Panc1 (cell line): ENCODE data around the gene JPH3.

Experiments
- CTCF ChIP-seq: fragments of 450-650 bp; IDR thresholded peaks from 2 replicates; pipeline ENCODE4 v1.5.1; 2017; ENCODE audit warnings: mild to moderate bottlenecking
- POLR2AphosphoS5 ChIP-seq: IDR thresholded peaks from 2 replicates; pipeline ENCODE4 v1.6.1; 2012; ENCODE audit warnings: mild to moderate bottlenecking, low read depth, low read length, moderate library complexity
- REST ChIP-seq, 2 experiments: IDR thresholded peaks; 2 replicates each; pipeline ENCODE4 v1.6.1; 2011 to 2012; ENCODE audit warnings: low read depth in 2 of 2, control low read depth in 1 of 2, low read length in 1 of 2, mild to moderate bottlenecking in 1 of 2, moderate library complexity in 1 of 2; ENCODE audit not compliant: insufficient read depth in 1 of 2

- TF ChIP-seq CTCF (no peak), REST (IDR thresholded peaks at IDR 0.05; ENCODE audit: insufficient read depth in 1 of 2, low read depth in 2 of 2, low read length in 1 of 2) (no peak), POLR2AphosphoS5 (no peak)
Measured at GRCh38 chr16:87706278-87707000, 104.1 kb downstream of the JPH3 start.
